HepG2 (cell line): ENCODE measurements around the gene EPB41L5. TPM values are rescaled to one million over a fixed set of nuclear protein-coding genes. Genes with fewer than 3 reads are reported as not detected.

Experiments
- ADNP ChIP-seq: sonication (generic); formaldehyde crosslinking; IDR thresholded peaks from 2 replicates; pipeline ENCODE4 v1.4.0; 2020; ENCODE audit warnings: missing genetic modification reagents
- BHLHE40 ChIP-seq: IDR thresholded peaks from 2 replicates; pipeline ENCODE4 v1.6.1; 2011; ENCODE audit warnings: low read length, improper control_type of control experiment
- DRAP1 ChIP-seq: IDR thresholded peaks from 2 replicates; pipeline ENCODE4 v1.6.1; 2016; ENCODE audit warnings: missing genetic modification reagents, missing compliant biosample characterization
- ELF1 ChIP-seq: sonication (generic); formaldehyde crosslinking; IDR thresholded peaks from 2 replicates; pipeline ENCODE4 v1.4.0; 2020; ENCODE audit warnings: missing genetic modification reagents
- KDM3A ChIP-seq: IDR thresholded peaks from 2 replicates; pipeline ENCODE4 v1.6.1; 2018; ENCODE audit warnings: low read depth, missing compliant biosample characterization
- MEIS2 ChIP-seq: sonication (generic); formaldehyde crosslinking; IDR thresholded peaks from 2 replicates; pipeline ENCODE4 v1.9.0; 2021; ENCODE audit warnings: mild to moderate bottlenecking, missing genetic modification reagents
- PPARG ChIP-seq: conservative IDR thresholded peaks from 2 replicates; pipeline ENCODE4 v1.6.1; 2016; ENCODE audit warnings: missing biosample characterization, missing genetic modification reagents
- TOPORS ChIP-seq: sonication (generic); formaldehyde crosslinking; IDR thresholded peaks from 2 replicates; pipeline ENCODE4 v1.8.0; 2023; ENCODE audit warnings: mild to moderate bottlenecking, missing genetic modification reagents
- U2AF1 ChIP-seq: fragments of 200-400 bp; formaldehyde crosslinking; optimal IDR thresholded peaks from 2 replicates; pipeline ENCODE3; 2017; ENCODE audit warnings: mild to moderate bottlenecking, low read depth, low read length
- ZFAT ChIP-seq: sonication (generic); formaldehyde crosslinking; conservative IDR thresholded peaks from 2 replicates; pipeline ENCODE4 v1.8.1; 2023; ENCODE audit warnings: missing genetic modification reagents, inconsistent platforms
- ZHX2 ChIP-seq, 2 experiments: sonication (generic) in 1 of 2; formaldehyde crosslinking in 1 of 2; IDR thresholded peaks; 2 replicates each; pipeline versions ENCODE4 v1.6.1 to v1.9.0; 2014 to 2022; ENCODE audit warnings: antibody characterized with exemption in 1 of 2, borderline replicate concordance in 1 of 2, inconsistent platforms in 1 of 2, low read depth in 1 of 2, missing genetic modification reagents in 1 of 2
- ZNF17 ChIP-seq: sonication (generic); formaldehyde crosslinking; IDR thresholded peaks from 2 replicates; pipeline ENCODE4 v1.5.0; 2020; ENCODE audit warnings: mild to moderate bottlenecking, missing genetic modification reagents
- ZNF275 ChIP-seq: sonication (generic); formaldehyde crosslinking; IDR thresholded peaks from 2 replicates; pipeline ENCODE4 v1.8.0; 2022; ENCODE audit warnings: missing genetic modification reagents, mild to moderate bottlenecking, inconsistent platforms, borderline replicate concordance
- polyA plus RNA-seq, 8 experiments: library from polyadenylated mRNA; depleted of rRNA in 3 of 8; stranded (reverse) in 7 of 8; unstranded in 1 of 8; fragments of >200 nt; fragmentation: Illumina TruSeq in 4 of 8; extraction: Trizol in 4 of 8; gene quantifications; 2 replicates each; pipeline versions ENCODE4 v1.2.1 to v1.2.3, GENCODE V29; 2011 to 2016; ENCODE audit warnings: low read depth in 4 of 8, missing spikeins in 1 of 8, mixed read lengths in 1 of 8; ENCODE audit not compliant: insufficient read depth in 1 of 8
- total RNA-seq, 5 experiments: library from RNA; depleted of rRNA; stranded (reverse); fragments of >200 nt; fragmentation: Illumina TruSeq; extraction: Trizol; gene quantifications; 2 replicates each; pipeline ENCODE4 v1.2.3, GENCODE V29; 2016; ENCODE audit warnings: low read depth in 1 of 5
- TF ChIP-seq, protein P1 (sequence below): sonication (generic); formaldehyde crosslinking; IDR thresholded peaks from 2 replicates; pipeline ENCODE4 v1.5.1; 2020; ENCODE audit warnings: missing genetic modification reagents, mild to moderate bottlenecking, borderline replicate concordance
- TF ChIP-seq, protein P2 (sequence below): sonication (generic); formaldehyde crosslinking; IDR thresholded peaks from 2 replicates; pipeline ENCODE4 v1.5.0; 2020; ENCODE audit warnings: mild to moderate bottlenecking, low read depth, missing genetic modification reagents, borderline replicate concordance
- TF ChIP-seq, protein P3 (sequence below): sonication (generic); formaldehyde crosslinking; conservative IDR thresholded peaks from 2 replicates; pipeline ENCODE4 v1.4.0; 2020; ENCODE audit warnings: missing genetic modification reagents

Gene EPB41L5
- total and polyA plus RNA-seq, 2 of the 13 experiments (the other 11 are each of a cell fraction or from before 2014, with no cell fraction given): 40.5 to 47.5 TPM

GRCh38 chr2:120066800-120067547 is 54.1 kb downstream of the EPB41L5 start (continued):
- no peak for TF ChIP-seq BHLHE40
- peak; percentile 82 for TF ChIP-seq PPARG (CRISPR knock-in tag)
- TF ChIP-seq, protein P1, sequence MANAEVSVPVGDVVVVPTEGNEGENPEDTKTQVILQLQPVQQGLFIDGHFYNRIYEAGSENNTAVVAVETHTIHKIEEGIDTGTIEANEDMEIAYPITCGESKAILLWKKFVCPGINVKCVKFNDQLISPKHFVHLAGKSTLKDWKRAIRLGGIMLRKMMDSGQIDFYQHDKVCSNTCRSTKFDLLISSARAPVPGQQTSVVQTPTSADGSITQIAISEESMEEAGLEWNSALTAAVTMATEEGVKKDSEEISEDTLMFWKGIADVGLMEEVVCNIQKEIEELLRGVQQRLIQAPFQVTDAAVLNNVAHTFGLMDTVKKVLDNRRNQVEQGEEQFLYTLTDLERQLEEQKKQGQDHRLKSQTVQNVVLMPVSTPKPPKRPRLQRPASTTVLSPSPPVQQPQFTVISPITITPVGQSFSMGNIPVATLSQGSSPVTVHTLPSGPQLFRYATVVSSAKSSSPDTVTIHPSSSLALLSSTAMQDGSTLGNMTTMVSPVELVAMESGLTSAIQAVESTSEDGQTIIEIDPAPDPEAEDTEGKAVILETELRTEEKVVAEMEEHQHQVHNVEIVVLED (CRISPR knock-in tag): no peak
- TF ChIP-seq U2AF1: no peak
- no peak for TF ChIP-seq ZNF17 (CRISPR knock-in tag)
- TF ChIP-seq MEIS2 (CRISPR knock-in tag): no peak
- no peak; the same call in 1 of the 2 replicates for TF ChIP-seq DRAP1 (CRISPR knock-in tag)
- TF ChIP-seq ELF1: peak; percentile 43; the same call in 1 of the 2 replicates
- 0 out of 2 replicates have a peak, but pooled peaks have one; percentile 34 for TF ChIP-seq ZNF275 (CRISPR knock-in tag)
- TF ChIP-seq, protein P2, sequence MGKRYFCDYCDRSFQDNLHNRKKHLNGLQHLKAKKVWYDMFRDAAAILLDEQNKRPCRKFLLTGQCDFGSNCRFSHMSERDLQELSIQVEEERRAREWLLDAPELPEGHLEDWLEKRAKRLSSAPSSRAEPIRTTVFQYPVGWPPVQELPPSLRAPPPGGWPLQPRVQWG (CRISPR knock-in tag): no peak
- TF ChIP-seq KDM3A (CRISPR knock-in tag): 0 out of 2 replicates have a peak, but pooled peaks have one; percentile 82
- no peak for TF ChIP-seq ZHX2 (IDR thresholded peaks at IDR 0.05; ENCODE audit: low read depth)
- no peak for TF ChIP-seq ZHX2 (CRISPR knock-in tag; IDR thresholded peaks at IDR 0.05; ENCODE audit: borderline replicate concordance)
- TF ChIP-seq, protein P3, sequence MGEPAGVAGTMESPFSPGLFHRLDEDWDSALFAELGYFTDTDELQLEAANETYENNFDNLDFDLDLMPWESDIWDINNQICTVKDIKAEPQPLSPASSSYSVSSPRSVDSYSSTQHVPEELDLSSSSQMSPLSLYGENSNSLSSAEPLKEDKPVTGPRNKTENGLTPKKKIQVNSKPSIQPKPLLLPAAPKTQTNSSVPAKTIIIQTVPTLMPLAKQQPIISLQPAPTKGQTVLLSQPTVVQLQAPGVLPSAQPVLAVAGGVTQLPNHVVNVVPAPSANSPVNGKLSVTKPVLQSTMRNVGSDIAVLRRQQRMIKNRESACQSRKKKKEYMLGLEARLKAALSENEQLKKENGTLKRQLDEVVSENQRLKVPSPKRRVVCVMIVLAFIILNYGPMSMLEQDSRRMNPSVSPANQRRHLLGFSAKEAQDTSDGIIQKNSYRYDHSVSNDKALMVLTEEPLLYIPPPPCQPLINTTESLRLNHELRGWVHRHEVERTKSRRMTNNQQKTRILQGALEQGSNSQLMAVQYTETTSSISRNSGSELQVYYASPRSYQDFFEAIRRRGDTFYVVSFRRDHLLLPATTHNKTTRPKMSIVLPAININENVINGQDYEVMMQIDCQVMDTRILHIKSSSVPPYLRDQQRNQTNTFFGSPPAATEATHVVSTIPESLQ (CRISPR knock-in tag): 0 out of 2 replicates have a peak, but pooled peaks have one; percentile 35
- no peak for TF ChIP-seq ZFAT
- no peak for TF ChIP-seq ADNP (CRISPR knock-in tag)
- peak; percentile 64; the same call in 1 of the 2 replicates for TF ChIP-seq TOPORS (CRISPR knock-in tag)
